K562 (cell line): ENCODE measurements around the gene TP73. TPM values are rescaled to one million over a fixed set of nuclear protein-coding genes. Genes with fewer than 3 reads are reported as not detected.
A peak's percentile ranks its signal among the peaks of the same experiment; 100 is the strongest.

ENCODE experiments used
- ARNT ChIP-seq, 2 experiments: fragments of 450-650 bp; IDR thresholded peaks; 2 replicates each; pipeline ENCODE4 v1.6.1; 2016; ENCODE audit warnings: mild to moderate bottlenecking in 1 of 2
- BRD4 ChIP-seq: fragments of 200-600 bp; sonication (generic); IDR thresholded peaks from 2 replicates; pipeline ENCODE4 v1.6.1; 2017; ENCODE audit warnings: inconsistent platforms
- CEBPB ChIP-seq: fragments of 450-650 bp; IDR thresholded peaks from 2 replicates; pipeline ENCODE4 v1.6.1; 2016; ENCODE audit warnings: missing genetic modification characterization, missing compliant biosample characterization
- CTCF ChIP-seq, 3 experiments: IDR thresholded peaks in 2 of 3; conservative IDR thresholded peaks in 1 of 3; 2 replicates each; pipeline ENCODE4 v1.5.1; 2011 to 2012; ENCODE audit warnings: low read length in 3 of 3, mild to moderate bottlenecking in 3 of 3, control low read depth in 2 of 3, improper control_type of control experiment in 1 of 3, inconsistent platforms in 1 of 3, low read depth in 1 of 3, mixed read lengths in 1 of 3, moderate library complexity in 1 of 3; ENCODE audit not compliant: insufficient read depth in 2 of 3
- DACH1 ChIP-seq: fragments of 450-650 bp; IDR thresholded peaks from 2 replicates; pipeline ENCODE4 v1.6.1; 2018; ENCODE audit not compliant: partially characterized antibody
- E2F3 ChIP-seq: fragments of 250-450 bp; sonication (Bioruptor Pico); IDR thresholded peaks from 2 replicates; pipeline ENCODE4 v1.4.0; 2020; ENCODE audit warnings: mild to moderate bottlenecking
- FOXP1 ChIP-seq: sonication (generic); formaldehyde crosslinking; IDR thresholded peaks from 2 replicates; pipeline ENCODE4 v1.8.0; 2022; ENCODE audit warnings: mild to moderate bottlenecking, missing genetic modification reagents
- HMBOX1 ChIP-seq: sonication (generic); IDR thresholded peaks from 2 replicates; pipeline ENCODE4 v1.6.1; 2016
- HMGN3 ChIP-seq: IDR thresholded peaks from 2 replicates; pipeline ENCODE4 v1.6.1; 2011; ENCODE audit warnings: borderline replicate concordance, low read depth, mild to moderate bottlenecking, mixed read lengths, low read length; ENCODE audit not compliant: insufficient read length; ENCODE audit errors: extremely low read depth
- KAT2B ChIP-seq: IDR thresholded peaks from one replicate; pipeline ENCODE4 v1.6.1; 2012; ENCODE audit warnings: low read depth, mild to moderate bottlenecking, control low read depth, inconsistent platforms, low read length, moderate library complexity
- KDM1A ChIP-seq, 2 experiments: fragments of 450-650 bp; IDR thresholded peaks; 2 replicates each; pipeline ENCODE4 v1.6.1; 2016; ENCODE audit warnings: mild to moderate bottlenecking in 2 of 2
- KDM4B ChIP-seq, 2 experiments: fragments of 450-650 bp in 1 of 2; sonication (generic) in 1 of 2; IDR thresholded peaks; 2 replicates each; pipeline ENCODE4 v1.6.1; 2016 to 2017; ENCODE audit warnings: borderline replicate concordance in 2 of 2, antibody characterized with exemption in 1 of 2, low read depth in 1 of 2, mild to moderate bottlenecking in 1 of 2
- MAFF ChIP-seq: IDR thresholded peaks from 2 replicates; pipeline ENCODE4 v1.6.1; 2012; ENCODE audit warnings: low read length, improper control_type of control experiment
- NBN ChIP-seq: fragments of 450-650 bp; IDR thresholded peaks from 2 replicates; pipeline ENCODE4 v1.6.1; 2016; ENCODE audit warnings: low read depth, mild to moderate bottlenecking
- NCOA1 ChIP-seq: fragments of 450-650 bp; IDR thresholded peaks from 2 replicates; pipeline ENCODE4 v1.6.1; 2016; ENCODE audit warnings: low read depth
- NFXL1 ChIP-seq: fragments of 450-650 bp; formaldehyde crosslinking; IDR thresholded peaks from 2 replicates; pipeline ENCODE4 v1.4.0; 2021; ENCODE audit warnings: mild to moderate bottlenecking
- NR2C1 ChIP-seq, 2 experiments: fragments of 450-650 bp; IDR thresholded peaks; 2 replicates each; pipeline ENCODE4 v1.6.1; 2017; ENCODE audit warnings: mild to moderate bottlenecking in 2 of 2, antibody characterized with exemption in 1 of 2, inconsistent platforms in 1 of 2, missing compliant biosample characterization in 1 of 2, missing genetic modification characterization in 1 of 2
- PHF8 ChIP-seq: fragments of 200-600 bp; sonication (generic); IDR thresholded peaks from 2 replicates; pipeline ENCODE4 v1.6.1; 2012; ENCODE audit warnings: mixed run types, mild to moderate bottlenecking, inconsistent platforms, low read length, moderate library complexity, borderline replicate concordance
- RBM34 ChIP-seq: fragments of 200-400 bp; formaldehyde crosslinking; IDR thresholded peaks from 2 replicates; pipeline ENCODE4 v1.6.1; 2018; ENCODE audit warnings: low read length, borderline replicate concordance; ENCODE audit not compliant: insufficient read depth
- RHOXF2B ChIP-seq: fragments of 250-450 bp; sonication (Bioruptor Pico); conservative IDR thresholded peaks from 2 replicates; pipeline ENCODE4 v1.5.1; 2021
- SMAD2 ChIP-seq: fragments of 150-350 bp; IDR thresholded peaks from 2 replicates; pipeline ENCODE4 v1.6.1; 2014; ENCODE audit warnings: low read depth, mild to moderate bottlenecking, low read length
- SMARCE1 ChIP-seq: fragments of 450-650 bp; IDR thresholded peaks from 2 replicates; pipeline ENCODE4 v1.7.1; 2016; ENCODE audit warnings: mild to moderate bottlenecking
- SUPT5H ChIP-seq: fragments of 450-650 bp; IDR thresholded peaks from 2 replicates; pipeline ENCODE4 v1.6.1; 2016
- TARDBP ChIP-seq: fragments of 450-650 bp; IDR thresholded peaks from 2 replicates; pipeline ENCODE4 v1.6.1; 2016
- U2AF2 ChIP-seq: fragments of 200-400 bp; formaldehyde crosslinking; optimal IDR thresholded peaks from 2 replicates; pipeline ENCODE3; 2017; ENCODE audit warnings: low read depth, mild to moderate bottlenecking, low read length
- XRCC5 ChIP-seq: fragments of 200-400 bp; formaldehyde crosslinking; IDR thresholded peaks from 2 replicates; pipeline ENCODE4 v1.6.1; 2017; ENCODE audit warnings: low read depth, mild to moderate bottlenecking, low read length
- ZKSCAN3 ChIP-seq: fragments of 250-450 bp; sonication (Bioruptor Pico); IDR thresholded peaks from 2 replicates; pipeline ENCODE4 v1.4.0; 2020
- ZNF239 ChIP-seq: fragments of 250-450 bp; sonication (Bioruptor Pico); IDR thresholded peaks from 2 replicates; pipeline ENCODE4 v1.4.0; 2020; ENCODE audit warnings: mild to moderate bottlenecking
- ZNF695 ChIP-seq: fragments of 450-650 bp; formaldehyde crosslinking; IDR thresholded peaks from 2 replicates; pipeline ENCODE4 v1.4.0; 2020; ENCODE audit warnings: mild to moderate bottlenecking, moderate library complexity
- ZNF764 ChIP-seq: fragments of 250-450 bp; sonication (Bioruptor Pico); IDR thresholded peaks from 2 replicates; pipeline ENCODE4 v1.4.0; 2020; ENCODE audit warnings: low read depth, mild to moderate bottlenecking, moderate library complexity
- ZNF77 ChIP-seq: fragments of 250-450 bp; sonication (Bioruptor Pico); IDR thresholded peaks from 2 replicates; pipeline ENCODE4 v1.5.0; 2020
- ZSCAN29 ChIP-seq: fragments of 450-650 bp; IDR thresholded peaks from 2 replicates; pipeline ENCODE4 v1.6.1; 2017
- polyA plus RNA-seq, 8 experiments: library from polyadenylated mRNA; depleted of rRNA in 4 of 8; stranded (reverse) in 5 of 8; unstranded in 3 of 8; fragments of >200 nt; fragmentation: Nextera tagmentation in 2 of 8; fragmentation: Illumina TruSeq in 1 of 8; extraction: Ambion mirVana in 2 of 8; extraction: Trizol in 1 of 8; gene quantifications; 2 replicates each; pipeline versions ENCODE4 v1.2.1 to v1.2.3, GENCODE V29; 2011 to 2014; ENCODE audit warnings: inconsistent platforms in 1 of 8, missing spikeins in 1 of 8
- total RNA-seq, 7 experiments: library from RNA; depleted of rRNA in 6 of 7; stranded (reverse); fragments of >200 nt in 6 of 7; fragmentation: Illumina TruSeq in 2 of 7; extraction: Trizol in 2 of 7; gene quantifications; 2 replicates each; pipeline versions ENCODE4 v1.2.1 to v1.2.3, GENCODE V29; 2011 to 2021; ENCODE audit warnings: low replicate concordance in 1 of 7

Gene TP73
- total and polyA plus RNA-seq, 9 of the 15 experiments (the other 6 are each of a cell fraction or from before 2014, with no cell fraction given): 0.07 to 1.6 (median 0.40) TPM; not detected in 2

DNA sequence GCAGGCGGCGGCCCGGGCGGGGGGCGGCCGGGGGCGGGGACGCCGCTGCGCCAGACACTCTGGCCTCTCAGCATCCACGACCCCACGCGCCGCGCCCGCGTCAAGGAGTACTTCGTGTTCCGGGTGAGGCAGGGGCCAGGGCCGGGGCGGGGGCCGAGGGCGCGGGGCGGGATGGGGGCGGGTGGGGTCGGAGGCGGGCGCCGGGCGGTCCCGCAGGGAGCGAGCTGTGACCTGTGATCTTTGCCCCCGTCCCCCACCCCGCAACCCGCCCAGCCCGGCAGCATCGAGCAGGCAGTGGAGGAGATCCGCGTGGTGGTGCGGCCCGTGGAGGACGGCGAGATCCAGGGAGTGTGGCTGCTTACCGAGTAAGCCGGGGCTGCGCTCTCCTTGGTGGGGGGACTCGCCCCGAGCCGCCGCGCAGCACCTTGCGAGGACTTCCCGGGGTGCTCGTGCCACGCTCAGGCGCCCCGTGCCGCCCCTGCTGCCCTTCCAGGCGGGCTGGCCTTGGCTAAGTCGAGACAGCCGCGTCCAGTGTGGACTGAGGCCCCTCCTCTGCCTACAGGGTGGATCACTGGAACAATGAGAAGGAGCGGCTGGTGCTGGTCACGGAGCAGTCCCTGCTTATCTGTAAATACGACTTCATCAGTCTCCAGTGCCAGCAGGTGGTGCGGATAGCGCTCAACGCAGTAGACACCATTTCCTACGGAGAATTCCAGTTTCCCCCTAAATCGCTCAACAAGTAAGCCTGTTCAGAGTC is 27.0 kb upstream of the TP73 start (continued):
- no peak for TF ChIP-seq KAT2B
- TF ChIP-seq HMBOX1: no peak
- no peak for TF ChIP-seq ZNF77 (CRISPR knock-in tag)
- peak; percentile 45; the same call in 1 of the 2 replicates for TF ChIP-seq NR2C1 (IDR thresholded peaks at IDR 0.05)
- no peak for TF ChIP-seq NR2C1 (tag; IDR thresholded peaks at IDR 0.05)
- no peak for TF ChIP-seq CEBPB (tag)
- no peak for TF ChIP-seq ZSCAN29
- TF ChIP-seq NCOA1: no peak
- TF ChIP-seq ZNF239 (CRISPR knock-in tag): no peak
- TF ChIP-seq SMAD2: no peak
- TF ChIP-seq ARNT (IDR thresholded peaks at IDR 0.05): no peak
- TF ChIP-seq CTCF (IDR thresholded peaks at IDR 0.05 in 2 of 3, conservative IDR thresholded peaks at IDR 0.05 in 1 of 3; ENCODE audit: insufficient read depth in 2 of 3, low read depth in 1 of 3, low read length in 3 of 3): peak in 2 of 3 experiments; percentile 29 to 31; a peak in 3 of 6 replicates
- TF ChIP-seq RHOXF2B (CRISPR knock-in tag): no peak
- no peak for TF ChIP-seq SUPT5H
- peak; percentile 43; the same call in 1 of the 2 replicates for TF ChIP-seq SMARCE1
- no peak for TF ChIP-seq TARDBP
- no peak for TF ChIP-seq NBN
- TF ChIP-seq ZKSCAN3 (CRISPR knock-in tag): no peak
- no peak for TF ChIP-seq E2F3 (CRISPR knock-in tag)
- TF ChIP-seq BRD4: no peak
- no peak for TF ChIP-seq DACH1
- no peak for TF ChIP-seq ZNF764
- TF ChIP-seq U2AF2: no peak
- no peak for TF ChIP-seq NFXL1
- no peak for TF ChIP-seq FOXP1
- TF ChIP-seq ZNF695 (CRISPR knock-in tag): no peak
- TF ChIP-seq RBM34: no peak
- TF ChIP-seq MAFF: no peak
- TF ChIP-seq HMGN3: peak; percentile 43
- TF ChIP-seq KDM1A (IDR thresholded peaks at IDR 0.05): no peak
- 0 out of 2 replicates have a peak, but pooled peaks have one; percentile 2 for TF ChIP-seq PHF8
- no peak for TF ChIP-seq XRCC5
- TF ChIP-seq KDM4B (IDR thresholded peaks at IDR 0.05; ENCODE audit: borderline replicate concordance in 2 of 2, low read depth in 1 of 2): no peak
